Retinal pigment epithelial cell (primary cell): ENCODE results near the gene RTL1.

Experiments
- DNase-seq: peaks from one replicate; pipeline ENCODE4 v3.0.0-alpha.2; 2010; ENCODE audit warnings: low read depth
- H3K4me3 ChIP-seq: 2 replicates; pipeline ENCODE4 v1.5.1; 2011; ENCODE audit warnings: mild to moderate bottlenecking, low read length, control low read depth, moderate library complexity
- TF ChIP-seq, protein P1 (sequence below): conservative IDR thresholded peaks from 2 replicates; pipeline ENCODE4 v1.5.1; 2011; ENCODE audit warnings: low read depth, low read length, control low read depth, inconsistent platforms

RTL1 gene

GRCh38 chr14:100903672-100904185 is at the start of gene RTL1:
Gene RTL1, minus strand, starts transcription at chr14:100903722. Its CDS starts 18,934 bp downstream, at chr14:100884788.
- TF ChIP-seq, protein P1, sequence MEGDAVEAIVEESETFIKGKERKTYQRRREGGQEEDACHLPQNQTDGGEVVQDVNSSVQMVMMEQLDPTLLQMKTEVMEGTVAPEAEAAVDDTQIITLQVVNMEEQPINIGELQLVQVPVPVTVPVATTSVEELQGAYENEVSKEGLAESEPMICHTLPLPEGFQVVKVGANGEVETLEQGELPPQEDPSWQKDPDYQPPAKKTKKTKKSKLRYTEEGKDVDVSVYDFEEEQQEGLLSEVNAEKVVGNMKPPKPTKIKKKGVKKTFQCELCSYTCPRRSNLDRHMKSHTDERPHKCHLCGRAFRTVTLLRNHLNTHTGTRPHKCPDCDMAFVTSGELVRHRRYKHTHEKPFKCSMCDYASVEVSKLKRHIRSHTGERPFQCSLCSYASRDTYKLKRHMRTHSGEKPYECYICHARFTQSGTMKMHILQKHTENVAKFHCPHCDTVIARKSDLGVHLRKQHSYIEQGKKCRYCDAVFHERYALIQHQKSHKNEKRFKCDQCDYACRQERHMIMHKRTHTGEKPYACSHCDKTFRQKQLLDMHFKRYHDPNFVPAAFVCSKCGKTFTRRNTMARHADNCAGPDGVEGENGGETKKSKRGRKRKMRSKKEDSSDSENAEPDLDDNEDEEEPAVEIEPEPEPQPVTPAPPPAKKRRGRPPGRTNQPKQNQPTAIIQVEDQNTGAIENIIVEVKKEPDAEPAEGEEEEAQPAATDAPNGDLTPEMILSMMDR: no peak
- no peak within 1 kb of the TSS for H3K4me3 ChIP-seq
- no peak for DNase-seq

DNA sequence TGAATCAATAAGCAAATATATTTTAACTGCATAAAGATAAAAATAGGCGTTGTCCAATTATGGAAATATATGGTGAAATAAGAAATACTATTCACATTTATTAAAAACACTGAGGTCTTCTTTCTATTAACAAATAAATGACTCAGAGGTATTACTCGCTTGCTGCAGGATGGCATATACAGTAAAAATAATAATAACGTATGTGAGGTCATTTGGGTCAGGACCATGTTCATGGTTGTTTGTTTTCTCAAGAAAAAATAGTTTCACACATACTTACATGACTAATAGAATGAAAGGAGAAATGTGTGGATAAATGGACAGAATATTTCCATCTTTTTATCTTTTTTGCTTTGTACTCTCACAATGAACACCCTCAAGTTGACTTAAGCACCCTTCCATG is 46.5 kb upstream of the RTL1 start:
- no peak overlapping the region for H3K4me3 ChIP-seq
- DNase-seq: no peak
- TF ChIP-seq, protein P1: no peak

DNA sequence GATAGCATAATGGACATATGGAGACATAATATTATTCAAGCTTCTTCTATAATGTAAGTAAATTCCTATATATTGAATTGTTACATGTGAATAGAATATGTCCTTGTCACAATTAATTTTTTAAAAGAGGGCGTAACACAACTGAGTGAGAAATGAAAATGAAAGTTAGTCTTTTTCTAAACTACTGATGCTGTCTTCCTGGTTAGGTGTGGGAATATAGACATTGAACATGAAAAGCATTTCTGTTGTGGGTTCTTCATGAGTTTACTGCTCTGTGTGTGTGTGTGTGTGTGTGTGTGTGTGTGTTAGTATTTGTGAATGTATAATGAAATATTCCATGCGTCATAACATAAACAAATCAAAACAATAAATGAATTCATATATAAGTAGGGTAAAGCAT is 40.5 kb upstream of the RTL1 start:
- DNase-seq: no peak
- H3K4me3 ChIP-seq: no peak overlapping the region
- TF ChIP-seq, protein P1: no peak

- TF ChIP-seq, protein P1: no peak
- H3K4me3 ChIP-seq: no peak overlapping the region
- no peak for DNase-seq
These were observed 26.7 kb upstream of the RTL1 start for GRCh38 chr14:100930270-100930669.

- H3K4me3 ChIP-seq: no peak overlapping the region
- TF ChIP-seq, protein P1: no peak
- no peak for DNase-seq
These were observed 12.0 kb upstream of the RTL1 start for GRCh38 chr14:100915560-100915959.

GRCh38 chr14:100914597-100915021 is 11.1 kb upstream of the RTL1 start:
- no peak overlapping the region for H3K4me3 ChIP-seq
- TF ChIP-seq, protein P1: no peak
- DNase-seq: no peak

GRCh38 chr14:100911665-100912316 is 8.3 kb upstream of the RTL1 start:
- no peak for DNase-seq
- TF ChIP-seq, protein P1: no peak
- H3K4me3 ChIP-seq: no peak overlapping the region
